GM19351 (cell line): ENCODE measurements around the gene HTRA3.
A peak's percentile ranks its signal among the peaks of the same experiment; 100 is the strongest.

Experiments
- ATAC-seq: cut with Tn5 transposase; IDR thresholded peaks from one replicate; pipeline ENCODE4 v1.9.1; 2021; ENCODE audit warnings: mild to moderate bottlenecking, moderate library complexity; ENCODE audit not compliant: unreplicated experiment

Gene HTRA3

GRCh38 chr4:8269535-8270417, at the start of gene HTRA3:
TSS of gene HTRA3 (plus strand) at chr4:8269754. CDS start at chr4:8269969, 215 bp downstream.
- no peak for ATAC-seq

GRCh38 chr4:8220661-8221450, 48.7 kb upstream of the HTRA3 start:
- no peak for ATAC-seq

GRCh38 chr4:8221476-8221875, 48.1 kb upstream of the HTRA3 start:
- ATAC-seq, result peak; percentile 57

- ATAC-seq, result no peak
Measured at GRCh38 chr4:8221985-8222384, 47.6 kb upstream of the HTRA3 start.

GRCh38 chr4:8222609-8223388, 46.8 kb upstream of the HTRA3 start:
- no peak for ATAC-seq

GRCh38 chr4:8224267-8224974, 45.1 kb upstream of the HTRA3 start:
- no peak for ATAC-seq

GRCh38 chr4:8224975-8225625, 44.5 kb upstream of the HTRA3 start:
- ATAC-seq, result no peak

GRCh38 chr4:8225706-8226443, 43.7 kb upstream of the HTRA3 start:
- ATAC-seq, result no peak

- ATAC-seq, result no peak
Measured at GRCh38 chr4:8227201-8227770, 42.3 kb upstream of the HTRA3 start.

GRCh38 chr4:8227771-8228318, 41.7 kb upstream of the HTRA3 start:
- no peak for ATAC-seq

- peak; percentile 68 for ATAC-seq
Measured at GRCh38 chr4:8228319-8229250, 41.0 kb upstream of the HTRA3 start.

GRCh38 chr4:8229331-8229975, 40.1 kb upstream of the HTRA3 start:
- no peak for ATAC-seq

GRCh38 chr4:8230033-8230432, 39.5 kb upstream of the HTRA3 start:
- no peak for ATAC-seq

GRCh38 chr4:8230891-8231290, 38.7 kb upstream of the HTRA3 start:
- ATAC-seq, result no peak

GRCh38 chr4:8231551-8232049, 38.0 kb upstream of the HTRA3 start:
- no peak for ATAC-seq

- ATAC-seq, result no peak
Measured at GRCh38 chr4:8232748-8233147, 36.8 kb upstream of the HTRA3 start.
